GM06990 (cell line): ENCODE measurements around the gene PRKN.

Experiments used
- DNase-seq: peaks from one replicate; pipeline ENCODE4 v3.0.0-alpha.2; 2011; ENCODE audit not compliant: insufficient read length; ENCODE audit errors: extremely low read depth
- H3K27me3 ChIP-seq: replicated peaks from 2 replicates; pipeline ENCODE4 v1.6.0; 2011; ENCODE audit warnings: low read length; ENCODE audit not compliant: control insufficient read depth, insufficient read depth
- H3K36me3 ChIP-seq: 2 replicates; pipeline ENCODE4 v1.5.1; 2011; ENCODE audit warnings: low read length; ENCODE audit not compliant: control insufficient read depth, insufficient read depth
- H3K4me3 ChIP-seq: replicated peaks from 2 replicates; pipeline ENCODE4 v1.5.1; 2011; ENCODE audit warnings: low read depth, mild to moderate bottlenecking, control low read depth, low read length
- TF ChIP-seq, protein P1 (sequence below): IDR thresholded peaks from 2 replicates; pipeline ENCODE4 v1.5.1; 2011; ENCODE audit warnings: low read length, control low read depth, mild to moderate bottlenecking, inconsistent platforms; ENCODE audit not compliant: insufficient read depth, poor library complexity, severe bottlenecking

Gene PRKN

GRCh38 chr6:162674452-162674851 lies 53.1 kb downstream of the PRKN start:
- H3K27me3 ChIP-seq = no peaks in the 10 kb centered on the region
- H3K36me3 ChIP-seq = no peaks in the 10 kb centered on the region
- TF ChIP-seq, protein P1, sequence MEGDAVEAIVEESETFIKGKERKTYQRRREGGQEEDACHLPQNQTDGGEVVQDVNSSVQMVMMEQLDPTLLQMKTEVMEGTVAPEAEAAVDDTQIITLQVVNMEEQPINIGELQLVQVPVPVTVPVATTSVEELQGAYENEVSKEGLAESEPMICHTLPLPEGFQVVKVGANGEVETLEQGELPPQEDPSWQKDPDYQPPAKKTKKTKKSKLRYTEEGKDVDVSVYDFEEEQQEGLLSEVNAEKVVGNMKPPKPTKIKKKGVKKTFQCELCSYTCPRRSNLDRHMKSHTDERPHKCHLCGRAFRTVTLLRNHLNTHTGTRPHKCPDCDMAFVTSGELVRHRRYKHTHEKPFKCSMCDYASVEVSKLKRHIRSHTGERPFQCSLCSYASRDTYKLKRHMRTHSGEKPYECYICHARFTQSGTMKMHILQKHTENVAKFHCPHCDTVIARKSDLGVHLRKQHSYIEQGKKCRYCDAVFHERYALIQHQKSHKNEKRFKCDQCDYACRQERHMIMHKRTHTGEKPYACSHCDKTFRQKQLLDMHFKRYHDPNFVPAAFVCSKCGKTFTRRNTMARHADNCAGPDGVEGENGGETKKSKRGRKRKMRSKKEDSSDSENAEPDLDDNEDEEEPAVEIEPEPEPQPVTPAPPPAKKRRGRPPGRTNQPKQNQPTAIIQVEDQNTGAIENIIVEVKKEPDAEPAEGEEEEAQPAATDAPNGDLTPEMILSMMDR = no peak
- no peak for DNase-seq
- H3K4me3 ChIP-seq = no peak overlapping the region

DNA sequence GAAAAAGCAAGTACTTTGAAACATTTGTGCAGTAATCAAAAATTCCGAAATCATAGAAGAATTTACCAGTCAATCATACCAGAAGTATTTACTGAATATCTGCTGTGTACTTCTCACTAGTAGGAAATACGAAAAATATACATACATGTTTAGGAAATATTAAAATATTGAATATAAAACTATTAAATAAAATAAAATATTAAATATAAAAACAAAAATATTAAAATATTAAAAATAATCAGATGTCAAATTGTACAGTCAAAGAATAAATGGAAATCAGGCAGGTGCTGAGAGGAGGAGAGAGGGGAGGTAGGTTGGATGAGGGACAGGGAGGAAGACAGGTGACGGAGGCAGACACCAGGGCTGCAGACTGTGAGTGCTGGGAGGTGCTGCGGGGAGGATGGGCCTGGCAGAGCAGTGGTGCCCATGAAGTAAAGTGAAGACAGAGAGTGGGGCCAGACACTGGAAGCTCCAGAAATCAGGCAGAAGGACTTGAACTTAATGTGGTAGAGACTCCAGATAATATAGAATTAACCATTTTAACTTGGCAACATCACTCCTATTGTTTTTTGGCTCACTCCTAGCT lies 55.9 kb downstream of the PRKN start:
- H3K4me3 ChIP-seq = no peak overlapping the region
- H3K36me3 ChIP-seq = no peaks in the 10 kb centered on the region
- TF ChIP-seq, protein P1 = no peak
- no peaks in the 10 kb centered on the region for H3K27me3 ChIP-seq
- DNase-seq = no peak

- TF ChIP-seq, protein P1 = no peak
These were observed 57.2 kb downstream of the PRKN start for GRCh38 chr6:162670345-162670744.

DNA sequence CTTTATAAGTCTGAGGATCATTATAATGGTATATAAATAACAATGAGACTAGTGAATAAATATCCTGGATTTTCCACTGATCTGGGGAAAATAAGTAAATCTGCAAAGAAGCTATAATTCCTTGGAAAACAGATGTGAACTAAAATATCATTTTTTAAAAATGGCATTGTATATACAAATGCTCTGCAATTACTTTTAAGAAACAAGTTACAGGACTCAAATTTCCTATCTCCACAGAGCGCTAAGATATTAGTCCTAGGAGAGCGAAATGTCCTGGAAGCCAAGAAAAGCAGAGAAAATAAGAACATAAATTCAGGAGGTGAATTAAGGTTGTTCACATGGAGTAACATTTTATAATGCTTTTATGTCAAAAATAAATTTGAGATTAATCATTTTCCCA lies 61.3 kb downstream of the PRKN start:
- Histone ChIP-seq H3K27me3 (no peaks in the 10 kb centered on the region), H3K4me3 (no peak overlapping the region), H3K36me3 (no peaks in the 10 kb centered on the region)
- DNase-seq = no peak
- TF ChIP-seq, protein P1 = no peak

More at GRCh38 chr6:162670345-162670744, 57.2 kb downstream of the PRKN start:
- Histone ChIP-seq H3K36me3 (no peaks in the 10 kb centered on the region), H3K27me3 (no peaks in the 10 kb centered on the region), H3K4me3 (no peak overlapping the region)
- DNase-seq = no peak

DNA sequence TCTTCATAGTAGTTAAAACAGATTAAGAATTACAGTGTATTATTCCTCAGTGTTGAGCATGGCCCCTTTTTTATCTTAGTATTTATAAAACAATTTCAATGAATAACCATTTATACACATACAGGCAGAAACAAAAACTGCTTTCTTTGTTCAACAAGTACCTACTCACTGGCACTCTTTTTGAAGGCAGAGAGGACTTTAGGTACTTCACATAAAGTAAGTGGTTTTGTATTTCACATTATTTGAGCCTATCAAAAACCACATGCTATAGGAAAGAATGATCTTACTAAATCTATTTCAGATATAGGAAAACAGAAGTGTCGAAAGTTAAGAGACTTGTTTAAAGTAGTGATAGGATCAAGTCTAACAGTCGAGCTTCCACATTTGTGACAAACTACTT lies 73.8 kb downstream of the PRKN start:
- TF ChIP-seq, protein P1 = no peak
- H3K4me3 ChIP-seq = no peak overlapping the region

DNA sequence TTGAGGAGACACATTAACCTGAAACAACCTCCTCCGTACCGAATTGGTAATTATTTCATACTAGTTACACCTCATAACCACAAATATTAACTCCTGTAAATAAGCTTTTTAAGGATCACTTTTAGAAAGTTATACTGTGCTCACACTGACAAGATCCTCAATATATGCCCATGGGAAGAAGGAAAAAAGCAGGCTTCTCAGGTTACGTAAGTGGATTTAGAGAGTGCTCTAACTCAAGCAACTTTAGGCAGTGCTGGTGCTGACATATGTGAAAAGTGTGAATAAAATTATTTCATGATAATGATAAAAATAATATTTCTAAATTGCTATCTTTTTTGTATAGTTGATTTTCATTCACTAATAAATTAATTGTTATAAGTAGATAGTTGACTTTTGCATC lies 76.1 kb downstream of the PRKN start:
- H3K4me3 ChIP-seq = no peak overlapping the region
- no peak for DNase-seq
- TF ChIP-seq, protein P1 = no peak
- H3K36me3 ChIP-seq = no peaks in the 10 kb centered on the region
- H3K27me3 ChIP-seq = no peaks in the 10 kb centered on the region

More for the DNA sequence above, 73.8 kb downstream of the PRKN start:
- no peaks in the 10 kb centered on the region for H3K27me3 ChIP-seq
- no peaks in the 10 kb centered on the region for H3K36me3 ChIP-seq
- DNase-seq = no peak
